NCI-H526 (cell line): ENCODE results near the gene GGT6.

Source experiments
- DNase-seq, 2 experiments: peaks; one replicate each; lab custom pipeline; 2025; lab: John Stamatoyannopoulos, UW

Gene GGT6

DNA sequence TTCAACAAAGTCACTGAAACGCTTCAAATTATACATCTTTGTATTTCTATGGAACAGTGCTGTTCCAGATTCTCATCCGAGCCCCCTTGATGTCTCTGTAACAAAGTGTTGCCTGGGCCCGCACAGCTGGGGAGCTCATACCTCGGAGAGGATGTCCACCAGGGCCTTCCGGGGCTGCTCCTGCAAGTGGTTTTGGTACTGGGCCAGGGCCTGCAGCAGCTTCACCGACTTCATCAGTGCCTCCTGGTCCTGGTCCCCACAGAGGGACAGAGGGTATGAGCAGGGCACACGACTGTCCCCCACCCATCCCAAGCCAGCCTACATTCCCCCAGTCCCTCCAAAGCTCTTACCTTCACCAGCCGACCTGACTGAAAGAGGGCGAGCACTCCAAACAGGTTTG is 6.7 kb downstream of the GGT6 start:
- DNase-seq = no peak

DNA sequence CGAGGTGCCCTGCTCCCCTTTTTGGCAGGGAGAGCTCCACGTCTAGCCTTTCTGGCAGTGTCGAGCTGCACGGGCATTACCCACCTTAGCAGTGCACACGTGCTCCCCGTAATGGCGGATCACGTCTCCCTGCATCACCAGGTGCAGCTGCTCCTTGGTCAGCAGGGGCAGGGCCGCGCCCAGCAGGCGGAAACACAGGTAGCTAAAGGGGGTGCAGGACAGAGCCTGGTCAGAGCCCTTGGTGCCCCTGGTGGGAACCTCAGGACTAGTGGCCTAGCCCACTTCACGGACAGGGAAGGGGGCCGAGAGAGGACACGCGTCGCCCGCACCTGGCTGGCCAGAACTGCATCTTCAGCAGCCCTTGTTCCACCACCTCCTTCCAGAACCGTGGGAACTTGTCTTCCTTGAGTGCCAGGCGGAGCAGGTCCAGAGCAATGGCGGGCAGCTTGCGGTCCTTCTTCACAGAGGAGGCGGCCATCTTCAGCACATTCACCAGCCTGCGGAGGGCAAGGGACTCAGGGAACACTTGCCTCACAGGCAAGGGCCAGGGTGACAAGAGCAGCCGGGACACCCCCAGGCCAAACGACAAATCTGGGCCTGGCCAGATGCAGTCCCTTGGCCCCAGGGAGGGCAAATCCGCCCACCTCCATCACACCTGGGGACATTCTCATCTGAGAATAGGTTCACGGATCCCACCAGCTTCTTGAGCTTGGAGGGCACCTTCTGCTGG is 8.4 kb downstream of the GGT6 start:
- no peak for DNase-seq

DNA sequence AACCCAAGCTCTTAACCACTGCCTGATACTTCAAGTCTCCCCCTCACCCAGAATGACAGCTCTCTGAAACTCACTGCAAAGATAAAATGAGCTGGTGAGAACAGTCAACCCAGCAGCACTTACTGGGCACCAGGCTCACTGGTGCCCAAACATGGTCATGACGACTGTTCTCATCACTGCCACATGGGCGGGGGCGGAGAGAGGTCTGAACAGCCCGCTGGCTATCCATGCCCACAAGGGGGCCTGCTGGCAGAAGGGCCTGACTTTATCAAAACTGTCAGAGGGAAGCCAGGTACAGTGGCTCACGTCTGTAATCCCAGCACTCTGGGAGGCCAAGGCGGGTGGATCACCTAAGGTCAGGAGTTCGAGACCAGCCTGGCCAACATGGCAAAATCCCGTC is 9.2 kb downstream of the GGT6 start:
- DNase-seq = peak in 1 of 2 experiments; percentile 20

DNA sequence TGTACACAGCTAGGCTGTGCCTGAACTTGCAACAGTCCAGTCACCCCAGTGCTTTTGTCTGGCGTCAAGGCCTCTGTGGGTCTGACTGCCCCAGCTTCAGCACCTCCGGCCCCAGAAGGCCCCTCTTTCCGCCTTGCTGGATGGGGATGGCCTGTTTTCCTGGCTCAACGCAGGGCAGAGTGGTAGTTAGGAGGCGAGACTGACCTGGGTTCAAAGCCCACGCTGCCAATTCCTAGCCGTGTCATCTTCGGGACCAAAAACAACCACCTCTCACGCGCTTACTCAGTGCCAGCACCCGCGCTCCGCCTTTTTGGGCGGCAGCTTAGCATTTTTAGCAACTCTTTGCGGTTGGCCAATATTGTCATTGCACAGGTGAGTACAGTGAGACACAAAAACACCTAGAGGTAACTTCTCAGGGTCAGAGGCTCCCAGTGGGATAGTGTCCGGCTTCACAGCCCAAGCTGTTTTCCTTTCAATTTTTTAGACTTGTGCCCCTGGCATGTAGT is 9.8 kb downstream of the GGT6 start:
- no peak for DNase-seq

DNA sequence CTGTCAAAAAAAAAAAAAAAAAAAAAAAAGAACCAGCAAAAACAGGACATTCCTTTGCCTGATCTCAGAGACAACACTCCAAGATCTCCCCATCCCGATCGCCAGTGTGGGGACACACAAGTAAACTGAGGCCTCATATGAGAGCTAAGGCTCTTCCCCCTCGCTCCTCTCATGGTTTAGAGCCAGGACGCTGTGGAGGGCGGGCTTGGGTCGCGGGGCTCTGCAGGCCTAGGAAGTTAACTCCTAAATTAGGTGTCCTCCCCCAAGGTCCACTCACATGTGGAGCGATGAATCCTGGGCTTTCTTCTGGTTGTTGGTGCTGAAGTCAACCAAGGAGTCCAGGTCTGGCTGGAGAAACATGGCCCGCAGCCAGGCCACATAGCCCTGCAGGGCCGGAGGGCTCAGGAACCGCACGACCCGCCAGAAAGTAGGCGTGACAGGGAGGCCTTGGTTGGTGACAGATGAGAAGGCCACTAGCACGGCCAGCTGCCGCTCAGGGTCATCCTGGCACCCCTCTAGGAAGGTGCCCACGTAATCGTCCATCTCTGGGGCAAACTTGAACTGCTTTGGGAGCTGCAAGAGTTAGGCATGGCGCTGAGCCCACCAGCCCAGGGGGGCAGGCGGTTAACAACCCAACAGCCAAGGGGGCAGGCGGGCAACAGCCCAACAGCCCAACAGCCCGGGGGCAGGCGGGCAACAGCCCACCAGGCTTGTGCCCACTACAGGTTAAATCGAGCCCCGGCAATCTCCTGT is 10.4 kb downstream of the GGT6 start:
- DNase-seq = no peak

DNA sequence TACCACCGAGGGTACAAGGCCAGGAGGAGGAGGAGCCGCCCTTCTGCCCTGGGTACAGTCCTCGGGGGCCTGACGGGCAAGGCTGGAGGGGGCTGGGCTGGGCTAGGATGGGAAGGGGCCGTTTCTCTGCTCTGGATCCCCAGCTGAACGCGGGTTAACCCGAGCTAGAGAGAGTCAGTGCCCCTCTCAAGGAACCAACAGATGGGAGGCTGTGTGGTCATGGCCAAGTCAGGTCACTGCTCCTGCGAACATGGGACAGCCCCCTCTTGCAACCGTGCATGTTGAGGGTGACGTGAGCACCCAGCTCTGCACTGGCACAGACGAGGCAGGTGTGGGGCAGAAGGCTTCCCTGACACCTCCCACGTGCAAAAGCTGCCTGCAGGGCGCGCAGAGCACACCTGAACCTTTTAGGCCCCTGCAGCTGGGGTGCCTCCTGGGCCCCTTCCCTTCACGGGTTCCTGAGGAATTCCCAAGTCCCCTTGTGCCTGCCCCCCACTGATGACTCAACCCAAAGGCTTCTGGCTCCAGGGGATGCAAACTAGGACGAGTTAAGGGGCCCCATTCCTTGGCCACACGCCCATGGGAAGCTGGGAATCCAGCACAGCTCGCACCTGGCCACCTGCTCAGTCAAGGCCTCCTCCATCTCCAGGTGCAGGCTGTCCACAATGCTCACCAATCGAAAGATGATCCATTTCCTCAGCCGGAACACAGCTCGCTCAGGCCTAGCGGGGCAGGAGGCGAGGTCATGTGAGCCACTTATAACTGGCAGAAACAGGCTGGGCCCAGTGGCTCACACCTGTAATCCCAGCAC is 11.5 kb downstream of the GGT6 start:
- no peak for DNase-seq

DNA sequence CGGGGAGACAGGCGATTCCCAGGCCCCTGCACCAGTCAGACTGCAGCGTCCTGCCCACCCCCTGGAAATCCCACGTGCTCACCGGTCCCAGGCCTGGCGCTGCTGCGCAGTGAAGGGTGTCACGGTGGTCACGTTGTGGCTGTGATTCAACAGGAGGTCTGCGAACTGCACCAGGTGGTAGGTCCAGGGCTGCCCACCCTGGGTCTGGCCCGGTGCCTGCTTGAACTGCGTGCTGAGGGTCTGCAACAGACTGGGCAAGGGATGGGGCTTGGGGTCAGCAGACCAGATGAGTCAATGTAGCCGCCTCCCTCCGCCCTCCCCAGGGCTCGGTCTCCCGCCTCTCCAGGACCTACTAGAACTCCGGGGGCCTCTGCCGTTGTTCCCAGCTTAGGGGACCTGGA is 12.3 kb downstream of the GGT6 start:
- DNase-seq = no peak

DNA sequence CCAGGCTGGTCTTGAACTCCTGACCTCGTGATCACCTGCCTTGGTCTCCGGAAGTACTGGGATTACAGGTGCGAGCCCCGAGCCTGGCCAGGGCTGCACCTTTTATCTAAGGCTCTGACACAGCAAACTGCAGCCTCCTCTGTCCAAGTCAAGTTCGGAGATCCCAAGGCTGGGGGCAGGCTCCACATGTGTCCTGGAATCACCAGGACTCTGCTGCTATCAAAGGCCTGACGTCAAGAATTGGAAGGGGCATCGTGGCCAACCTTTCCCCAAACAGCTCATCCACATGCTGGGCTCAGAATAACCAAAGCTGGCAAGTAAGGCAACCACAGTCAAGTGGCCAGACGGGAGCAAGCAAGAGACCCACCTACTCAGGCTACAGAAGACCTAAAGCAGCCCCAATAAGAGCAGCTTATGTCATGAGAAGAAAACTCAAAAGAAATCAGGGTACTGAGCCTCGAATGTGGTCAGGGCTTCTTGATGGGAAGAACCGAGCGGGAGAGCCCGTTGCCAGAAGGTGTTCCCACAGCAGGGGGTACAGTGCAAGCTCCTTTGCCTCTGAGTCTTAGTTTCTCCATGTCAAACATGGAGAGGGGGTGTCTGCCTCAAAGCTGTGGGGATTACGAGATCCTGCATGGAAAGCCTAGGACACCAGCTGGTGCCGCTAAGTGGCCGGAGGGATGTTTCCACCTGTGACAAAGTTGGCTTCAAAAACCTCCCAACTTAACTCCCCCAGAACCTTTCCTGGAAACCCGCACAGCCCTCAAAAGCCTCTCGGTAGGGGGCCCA is 13.1 kb downstream of the GGT6 start:
- no peak for DNase-seq

DNA sequence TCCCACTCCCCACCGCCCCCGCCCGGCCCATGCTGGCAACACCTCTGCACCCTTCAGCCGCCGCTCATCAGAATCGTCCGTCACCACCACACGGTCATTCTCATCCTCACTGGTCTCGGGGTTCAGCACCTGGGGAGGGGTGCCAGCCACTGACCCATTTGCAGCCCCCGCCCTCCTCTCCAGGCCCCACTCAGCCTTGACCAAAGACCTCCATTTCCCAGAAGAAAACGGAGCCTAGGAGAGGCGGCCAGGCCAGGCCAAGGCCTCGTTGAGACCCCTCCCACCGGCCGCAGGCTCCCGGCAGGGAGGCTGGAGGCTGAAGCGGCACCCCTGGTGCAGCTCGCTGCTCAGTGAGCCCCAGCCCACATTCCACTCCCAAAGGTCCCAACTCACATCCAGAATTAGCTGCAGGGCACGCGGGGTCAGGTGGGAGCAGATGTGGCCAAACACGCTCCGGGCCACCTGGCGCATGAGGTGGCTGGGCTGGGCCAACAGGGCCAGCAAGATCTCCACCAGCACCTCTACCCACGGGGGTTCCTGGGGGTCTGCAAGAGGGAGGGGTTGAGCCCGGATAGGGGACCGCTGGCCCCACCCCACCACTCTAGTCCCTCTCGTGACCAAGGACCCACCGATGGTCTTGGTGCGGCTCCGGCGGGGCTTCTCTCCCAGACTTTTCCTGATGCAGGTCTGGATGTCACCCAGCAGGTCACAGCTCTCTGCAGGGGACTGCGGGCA is 15.0 kb downstream of the GGT6 start:
- no peak for DNase-seq

DNA sequence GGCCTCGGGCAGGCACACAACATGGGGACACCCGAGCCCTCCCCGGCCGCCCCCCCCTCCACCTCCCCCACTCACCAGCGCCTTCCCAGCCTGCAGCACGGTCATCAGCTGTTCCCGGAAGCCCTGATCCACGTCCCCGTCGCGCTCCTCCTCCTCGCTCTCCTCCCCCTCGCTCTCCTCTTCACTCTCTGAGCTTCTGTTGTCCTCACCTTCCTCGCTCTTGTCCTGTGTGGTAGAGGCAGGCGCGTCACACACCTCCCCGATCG is 15.5 kb downstream of the GGT6 start:
- DNase-seq = no peak

DNA sequence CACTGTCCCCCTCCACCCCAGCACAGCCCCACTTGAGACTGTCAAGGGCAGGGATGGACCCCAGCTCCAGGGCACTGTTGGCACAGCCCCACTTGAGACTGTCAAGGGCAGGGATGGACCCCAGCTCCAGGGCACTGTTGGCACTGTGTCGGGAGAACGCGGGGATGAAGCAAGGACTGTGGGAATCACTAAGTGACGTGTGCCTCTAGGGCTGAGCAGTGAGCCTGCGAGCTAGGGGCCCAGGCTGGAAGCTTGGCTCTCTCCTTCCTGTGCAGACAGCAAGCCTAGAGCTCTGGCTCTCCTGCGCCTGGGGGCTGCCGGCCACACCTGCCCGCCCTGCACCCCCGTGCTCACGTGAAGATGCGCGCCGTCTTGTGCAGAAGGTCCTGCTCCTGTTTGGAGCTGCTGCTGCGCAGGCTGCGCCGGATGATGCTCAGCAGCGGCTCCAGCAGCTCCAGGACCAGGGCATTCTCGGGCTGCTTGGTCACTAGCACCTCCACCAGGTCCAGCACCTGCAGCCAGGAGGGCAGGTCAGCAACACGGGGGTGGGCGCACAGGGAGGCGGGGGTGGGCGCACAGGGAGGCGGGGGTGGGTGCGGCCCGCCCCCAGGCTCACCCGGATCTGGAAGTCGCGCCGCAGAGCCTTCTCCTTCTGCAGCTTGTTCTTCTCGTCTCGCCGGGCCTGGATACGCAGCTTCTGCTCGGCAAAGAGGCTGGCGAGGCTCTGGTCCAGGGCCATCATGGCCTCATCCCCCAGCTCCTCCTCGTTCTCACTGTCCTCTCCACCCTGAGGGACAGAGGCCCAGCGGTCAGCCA is 16.0 kb downstream of the GGT6 start:
- no peak for DNase-seq

DNA sequence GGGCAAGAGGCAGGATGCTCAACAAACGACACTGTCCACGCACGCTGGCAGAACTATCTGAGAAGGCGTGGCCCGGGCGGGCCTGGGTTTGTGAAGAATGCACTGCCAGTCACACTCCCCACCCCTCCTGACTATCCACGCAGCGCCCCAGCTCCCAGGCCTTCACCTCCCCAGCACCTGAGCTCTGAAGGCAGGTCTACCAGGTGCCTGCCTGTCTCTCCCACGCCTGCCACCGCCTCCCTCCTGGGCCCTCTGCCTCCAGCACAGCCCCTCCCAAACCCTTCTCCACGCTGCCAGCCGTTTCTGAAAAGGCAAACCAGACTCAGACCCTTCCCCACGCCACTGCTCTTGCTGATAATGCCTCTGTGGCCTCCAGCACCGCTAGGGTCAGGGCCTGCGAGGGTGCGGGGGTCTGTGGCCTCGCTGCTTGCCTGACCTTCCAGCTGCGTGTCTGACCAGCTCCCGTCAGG is 16.8 kb downstream of the GGT6 start:
- no peak for DNase-seq

DNA sequence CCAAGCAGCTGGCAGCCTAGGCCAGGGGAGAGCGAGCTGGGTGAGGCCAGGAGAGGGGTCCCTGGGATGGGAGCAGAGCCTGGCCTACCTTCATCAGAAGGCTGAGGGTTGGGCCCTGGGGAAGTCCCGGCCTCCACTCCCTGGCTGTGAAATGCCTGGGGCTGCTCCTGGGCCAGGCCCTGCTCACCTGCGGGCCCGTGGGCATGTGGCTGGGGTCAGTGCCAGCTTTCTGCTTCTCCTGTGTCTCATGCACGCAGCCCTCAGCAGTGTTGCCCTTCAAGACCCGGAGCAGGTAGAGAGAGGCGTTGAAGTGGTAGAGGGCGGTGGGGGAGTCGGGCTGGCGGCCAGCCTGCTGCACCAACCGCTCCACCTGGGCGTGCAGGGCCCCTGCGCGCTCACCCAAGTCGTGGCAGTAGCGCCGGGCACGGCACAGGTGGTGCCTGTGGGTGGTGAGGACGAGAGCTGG is 17.6 kb downstream of the GGT6 start:
- no peak for DNase-seq

DNA sequence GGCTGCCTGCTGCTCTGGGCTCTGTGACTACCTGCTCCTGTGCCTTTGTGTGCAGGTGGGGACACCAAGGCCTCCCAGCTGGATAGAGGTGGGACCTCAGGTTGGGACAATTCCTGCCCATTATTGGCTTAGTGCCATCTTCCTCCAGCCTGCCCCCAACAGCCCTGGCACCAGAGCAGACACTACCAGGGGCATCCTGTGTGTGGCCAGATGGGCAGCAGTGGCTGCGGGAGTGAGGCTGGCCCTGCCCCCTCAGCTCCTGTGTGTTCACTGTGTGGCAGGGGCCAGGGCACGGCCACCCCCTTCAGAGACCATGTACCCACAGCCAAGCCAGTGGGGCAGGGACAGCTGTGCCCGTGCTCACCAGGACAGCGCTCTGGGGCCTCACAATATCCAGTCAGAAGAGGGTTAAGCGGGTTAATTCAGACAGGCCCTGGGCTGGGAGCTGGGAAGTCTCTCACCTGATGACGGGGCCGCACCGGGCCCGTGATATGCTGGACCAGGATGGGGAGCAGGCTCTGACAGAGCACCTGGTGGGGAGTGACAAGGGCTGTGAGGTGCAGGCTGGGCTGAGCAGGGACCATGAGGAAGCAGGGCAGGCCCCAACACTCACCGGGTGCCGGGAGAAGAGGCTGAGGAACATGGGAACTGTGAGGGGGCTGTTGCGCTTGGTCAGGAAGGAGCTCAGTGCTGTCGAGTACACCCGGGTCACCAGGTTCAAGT is 18.2 kb downstream of the GGT6 start:
- DNase-seq = no peak

DNA sequence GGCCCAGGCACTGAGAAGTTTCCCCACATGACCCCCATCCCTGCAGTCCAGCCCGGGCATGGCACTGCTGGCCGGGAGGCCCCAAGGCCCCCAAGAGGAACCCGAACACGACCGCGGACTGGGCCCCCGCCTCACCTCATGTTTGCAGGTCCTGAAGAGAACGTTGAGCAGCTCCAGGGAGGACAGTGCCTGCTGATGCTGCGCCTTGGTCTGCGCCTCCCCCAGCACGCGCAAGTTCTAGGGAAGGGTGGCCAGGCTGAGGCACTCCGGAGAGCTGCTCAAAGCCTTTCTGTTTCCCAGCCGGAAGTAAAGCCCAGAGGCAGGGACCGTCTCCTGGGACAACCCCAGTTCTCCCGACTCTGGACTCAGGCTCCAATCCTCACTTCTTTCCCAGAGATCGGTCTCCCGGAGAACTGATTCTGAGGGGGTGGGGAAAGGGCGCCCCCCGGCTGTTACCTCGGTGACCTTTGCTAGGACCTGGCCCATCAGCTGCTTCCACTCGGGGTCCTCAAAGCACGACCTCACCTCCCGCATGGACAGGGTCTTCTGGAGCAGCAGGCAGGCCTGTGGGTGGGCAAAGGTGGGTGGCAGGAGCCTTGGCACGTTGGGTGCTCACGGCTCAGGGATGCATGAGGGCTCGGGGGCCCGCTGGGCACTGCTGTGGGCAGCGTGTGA is 18.9 kb downstream of the GGT6 start:
- DNase-seq = no peak

DNA sequence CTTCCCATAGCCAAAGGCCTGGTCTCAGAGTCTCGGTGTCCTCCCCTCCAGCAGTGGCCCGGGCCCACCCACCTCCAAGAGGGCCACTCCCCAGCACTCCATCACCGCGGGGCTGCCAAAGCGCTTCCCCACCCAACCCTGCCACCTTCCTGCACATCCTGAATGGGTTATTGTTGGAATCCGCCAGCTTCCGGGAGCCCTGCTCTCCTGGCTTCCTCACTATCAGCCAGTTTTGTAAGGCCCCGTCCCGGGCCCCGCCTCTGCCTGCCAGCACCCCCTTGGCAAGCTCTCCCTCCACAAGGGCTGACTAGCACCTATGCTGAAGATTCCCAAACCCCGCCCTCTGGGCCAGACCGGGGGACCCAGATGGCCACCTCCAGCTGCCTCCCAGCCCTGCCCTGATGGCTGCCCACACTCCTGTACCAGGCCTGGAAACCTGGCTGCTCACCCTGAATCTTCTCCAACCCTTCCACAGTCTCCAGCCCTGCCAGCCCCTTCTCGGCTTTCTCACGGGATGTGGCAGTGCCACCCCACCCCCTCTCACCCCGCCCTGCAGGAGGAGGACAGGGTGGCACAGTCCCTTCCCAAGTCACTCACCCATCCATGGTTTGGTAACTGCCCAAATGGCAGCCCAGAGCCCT is 19.6 kb downstream of the GGT6 start:
- no peak for DNase-seq

DNA sequence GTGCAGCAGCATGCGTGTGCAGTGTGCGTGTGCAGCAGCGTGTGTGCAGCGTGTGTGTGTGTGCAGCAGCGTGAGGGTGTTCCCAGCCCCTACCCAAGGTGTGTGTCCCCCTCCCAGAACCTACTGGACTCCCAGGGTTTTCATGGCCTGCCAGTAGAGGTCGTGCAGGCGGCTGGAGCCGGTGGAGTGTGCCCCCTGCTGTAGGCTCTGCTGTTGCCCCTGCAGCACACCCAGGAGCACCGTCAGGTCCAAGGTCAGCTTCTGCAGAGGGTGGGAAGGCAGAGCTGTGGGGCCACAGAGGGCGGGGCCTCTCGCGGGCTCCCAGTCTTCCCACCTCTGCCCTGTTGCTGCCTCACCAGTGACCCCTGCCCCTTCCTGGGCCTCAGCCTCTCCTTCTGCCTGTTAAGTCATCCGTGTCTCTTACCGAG is 20.1 kb downstream of the GGT6 start:
- DNase-seq = no peak

DNA sequence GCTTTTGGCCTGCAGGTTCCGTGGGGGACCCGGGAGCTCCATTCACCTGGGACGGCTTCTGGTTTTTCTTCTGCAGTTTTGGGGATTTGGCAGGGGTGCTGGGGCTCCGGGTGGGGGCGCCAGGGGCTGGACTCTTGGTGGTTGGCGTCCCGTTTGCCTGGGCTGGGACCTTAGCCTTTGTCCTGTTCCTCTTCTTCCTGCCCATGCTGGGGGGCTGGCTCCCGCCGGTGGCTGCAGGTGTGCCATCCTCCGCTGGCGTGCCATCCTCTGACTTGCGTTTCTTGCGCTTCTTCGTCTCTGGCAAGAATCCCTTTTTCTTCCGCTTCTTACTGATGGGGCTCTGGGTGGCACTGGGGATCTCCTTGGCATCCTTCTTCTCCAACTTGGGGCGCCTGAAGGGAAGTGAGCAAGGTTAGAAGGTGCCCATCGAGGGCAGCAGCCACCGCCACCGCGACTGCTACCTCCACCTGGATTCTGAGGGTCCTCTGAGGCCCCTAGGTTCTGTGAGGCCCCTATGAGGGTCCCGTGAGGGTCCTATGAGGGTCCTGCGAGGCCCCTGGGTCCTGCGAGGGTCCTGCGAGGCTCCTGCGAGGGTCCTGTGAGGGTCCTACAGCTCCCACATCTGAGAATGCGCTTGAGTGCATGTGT is 20.7 kb downstream of the GGT6 start:
- no peak for DNase-seq
